Left ventricle myocardium superior (tissue), 1 donor: ENCODE measurements around the gene RABGAP1L. TPM values are rescaled to one million over a fixed set of nuclear protein-coding genes. Genes with fewer than 3 reads are reported as not detected.

Source experiments
- ATAC-seq: fragments of 200-7000 bp; cut with Tn5 transposase; one replicate; pipeline ENCODE4 v1.9.1; 2020; ENCODE audit warnings: mild to moderate bottlenecking, moderate library complexity
- DNase-seq: peaks from one replicate; pipeline ENCODE4 v3.0.0-alpha.2; 2020
- intact Hi-C: fragments of 100-400 bp; cut with micrococcal nuclease; formaldehyde crosslinking; loops from one replicate; pipeline ENCODE4 v1.11.0; 2022
- total RNA-seq: library from RNA; stranded (reverse); fragmentation: NEBNext Ultra II Directional; extraction: Animal tissue kit (Norgen Biotek cat#: 25700); gene quantifications from one replicate; pipeline ENCODE4 v1.2.1, GENCODE V29; 2021
- donor health status: DM: no; HTN: yes; CAD: no; lungs with severe emphysema.

RABGAP1L gene
- total RNA-seq, 1 donor from 2014 or later = 147 TPM

- peak; percentile 60 for ATAC-seq
- DNase-seq = no peak
- intact Hi-C loops = no loop called here
Measured at GRCh38 chr1:174965362-174966007, 806.2 kb downstream of the RABGAP1L start.

- DNase-seq = no peak
- intact Hi-C loops = no loop called here
- ATAC-seq = no peak
Measured at GRCh38 chr1:174966008-174966572, 806.8 kb downstream of the RABGAP1L start.

- intact Hi-C loops = no loop called here
- ATAC-seq = no peak
- DNase-seq = no peak
Measured at GRCh38 chr1:174967845-174968705, 808.8 kb downstream of the RABGAP1L start.

- DNase-seq (no peak), ATAC-seq (no peak)
- intact Hi-C loops = no loop called here
Measured at GRCh38 chr1:174968750-174969244, 809.5 kb downstream of the RABGAP1L start.

- DNase-seq = no peak
- intact Hi-C loops = no loop called here
- ATAC-seq = no peak
Measured at GRCh38 chr1:174969977-174970376, 810.7 kb downstream of the RABGAP1L start.

- DNase-seq = no peak
- no peak for ATAC-seq
- intact Hi-C loops = no loop called here
Measured at GRCh38 chr1:174971466-174971865, 812.1 kb downstream of the RABGAP1L start.

GRCh38 chr1:174971902-174972301, 812.6 kb downstream of the RABGAP1L start:
- intact Hi-C loops = no loop called here
- ATAC-seq = no peak
- no peak for DNase-seq

- intact Hi-C loops = no loop called here
- DNase-seq (peak; percentile 71), ATAC-seq (peak; percentile 88)
Measured at GRCh38 chr1:174974711-174975119, 815.4 kb downstream of the RABGAP1L start.

GRCh38 chr1:174975764-174976163, 816.4 kb downstream of the RABGAP1L start:
- ATAC-seq (no peak), DNase-seq (no peak)
- intact Hi-C loops = no loop called here

GRCh38 chr1:174976436-174977108, 817.3 kb downstream of the RABGAP1L start:
- ATAC-seq (peak; percentile 68), DNase-seq (no peak)
- intact Hi-C loops = no loop called here

- ATAC-seq (no peak), DNase-seq (no peak)
- intact Hi-C loops = loop anchor here (2.0 kb wide), 1 partner anchor 212 kb away; no protein-coding TSS in a partner anchor
Measured at GRCh38 chr1:174982971-174983689, 823.8 kb downstream of the RABGAP1L start.

GRCh38 chr1:174984952-174985351, 825.6 kb downstream of the RABGAP1L start:
- intact Hi-C loops = no loop called here
- DNase-seq (no peak), ATAC-seq (no peak)

- intact Hi-C loops = no loop called here
- ATAC-seq (no peak), DNase-seq (no peak)
Measured at GRCh38 chr1:174988539-174988938, 829.2 kb downstream of the RABGAP1L start.

- intact Hi-C loops = no loop called here
- no peak for ATAC-seq
- no peak for DNase-seq
Measured at GRCh38 chr1:174988986-174989385, 829.7 kb downstream of the RABGAP1L start.

GRCh38 chr1:174989536-174990220, 830.4 kb downstream of the RABGAP1L start:
- peak; percentile 69 for ATAC-seq
- intact Hi-C loops = no loop called here
- DNase-seq = peak; percentile 44

GRCh38 chr1:174990382-174990999, 831.2 kb downstream of the RABGAP1L start:
- ATAC-seq (peak; percentile 81), DNase-seq (no peak)
- intact Hi-C loops = no loop called here

- intact Hi-C loops = no loop called here
- ATAC-seq (no peak), DNase-seq (no peak)
Measured at GRCh38 chr1:174991473-174991872, 832.2 kb downstream of the RABGAP1L start.

- intact Hi-C loops = loop anchor here (5.0 kb wide), 1 partner anchor 223 kb away; no protein-coding TSS in a partner anchor
- no peak for ATAC-seq
- DNase-seq = no peak
Measured at GRCh38 chr1:174995121-174995520, 835.8 kb downstream of the RABGAP1L start.
